Activated CD4-positive, alpha-beta T cell treated with anti-CD3 and anti-CD28 coated beads, Interleukin-10, Interleukin-2, amounts not matched to agents 100 ng/mL and 50 ng/mL, durations not matched to agents 16 hours and 8 hours (primary cell): ENCODE data around the gene EFCAB12.
"Not testable (repeated sequence)": the region's sequence is repeated elsewhere in the genome, so short reads cannot be mapped to it uniquely, and the experiment has no call there.

Experiments used
- DNase-seq: peaks from one replicate; pipeline ENCODE4 v3.0.0-alpha.2; 2020

The EFCAB12 gene

GRCh38 chr3:129364811-129365210, 63.6 kb downstream of the EFCAB12 start:
- DNase-seq: not testable (repeated sequence)

GRCh38 chr3:129363356-129363755, 65.1 kb downstream of the EFCAB12 start:
- not testable (repeated sequence) for DNase-seq

GRCh38 chr3:129360705-129361460, 67.6 kb downstream of the EFCAB12 start:
- no peak for DNase-seq

GRCh38 chr3:129360171-129360611, 68.2 kb downstream of the EFCAB12 start:
- no peak for DNase-seq

GRCh38 chr3:129358772-129359371, 69.6 kb downstream of the EFCAB12 start:
- DNase-seq: no peak

- no peak for DNase-seq
These were observed 70.2 kb downstream of the EFCAB12 start for GRCh38 chr3:129358177-129358771.

- DNase-seq: no peak
These were observed 70.8 kb downstream of the EFCAB12 start for GRCh38 chr3:129357616-129358015.

- DNase-seq: no peak
These were observed 71.5 kb downstream of the EFCAB12 start for GRCh38 chr3:129356756-129357425.

- no peak for DNase-seq
These were observed 74.9 kb downstream of the EFCAB12 start for GRCh38 chr3:129353589-129353941.

- DNase-seq: no peak
These were observed 75.5 kb downstream of the EFCAB12 start for GRCh38 chr3:129352650-129353588.

GRCh38 chr3:129352045-129352444, 76.4 kb downstream of the EFCAB12 start:
- DNase-seq: no peak
